ENCODE measurements around the gene CNMD. TPM values are rescaled to one million over a fixed set of nuclear protein-coding genes. Genes with fewer than 3 reads are reported as not detected.

Gene CNMD
- polyA plus RNA-seq, 1 donor (not counting 4 experiments of a cell fraction or from before 2014, with no cell fraction given) = not detected

DNA sequence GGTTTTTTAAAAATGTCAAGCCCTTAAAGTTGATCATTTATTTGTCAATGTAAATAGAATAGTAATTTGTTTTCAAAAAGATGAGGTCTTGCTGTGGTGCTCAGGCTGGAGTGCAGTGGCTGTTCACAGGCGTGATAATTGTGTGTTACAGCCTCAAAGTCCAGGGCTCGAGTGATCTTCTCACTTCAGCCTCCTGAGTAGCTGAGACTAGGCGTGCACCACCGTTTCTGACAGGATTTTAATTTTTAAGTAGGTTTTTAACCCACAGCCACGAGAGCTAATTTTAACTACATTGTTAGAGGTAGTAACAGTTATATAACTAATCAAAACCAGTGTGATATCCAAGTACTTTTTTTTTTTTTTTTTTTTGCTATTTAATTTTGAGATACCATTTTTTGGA lies 43.1 kb downstream of the CNMD start:
- TF ChIP-seq, protein P1, sequence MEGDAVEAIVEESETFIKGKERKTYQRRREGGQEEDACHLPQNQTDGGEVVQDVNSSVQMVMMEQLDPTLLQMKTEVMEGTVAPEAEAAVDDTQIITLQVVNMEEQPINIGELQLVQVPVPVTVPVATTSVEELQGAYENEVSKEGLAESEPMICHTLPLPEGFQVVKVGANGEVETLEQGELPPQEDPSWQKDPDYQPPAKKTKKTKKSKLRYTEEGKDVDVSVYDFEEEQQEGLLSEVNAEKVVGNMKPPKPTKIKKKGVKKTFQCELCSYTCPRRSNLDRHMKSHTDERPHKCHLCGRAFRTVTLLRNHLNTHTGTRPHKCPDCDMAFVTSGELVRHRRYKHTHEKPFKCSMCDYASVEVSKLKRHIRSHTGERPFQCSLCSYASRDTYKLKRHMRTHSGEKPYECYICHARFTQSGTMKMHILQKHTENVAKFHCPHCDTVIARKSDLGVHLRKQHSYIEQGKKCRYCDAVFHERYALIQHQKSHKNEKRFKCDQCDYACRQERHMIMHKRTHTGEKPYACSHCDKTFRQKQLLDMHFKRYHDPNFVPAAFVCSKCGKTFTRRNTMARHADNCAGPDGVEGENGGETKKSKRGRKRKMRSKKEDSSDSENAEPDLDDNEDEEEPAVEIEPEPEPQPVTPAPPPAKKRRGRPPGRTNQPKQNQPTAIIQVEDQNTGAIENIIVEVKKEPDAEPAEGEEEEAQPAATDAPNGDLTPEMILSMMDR (optimal IDR thresholded peaks at IDR 0.05 in 1 of 3, IDR thresholded peaks at IDR 0.05 in 1 of 3, conservative IDR thresholded peaks at IDR 0.05 in 1 of 3; ENCODE audit: extremely low read depth in 1 of 3, insufficient read depth in 2 of 3, low read length in 3 of 3) = no peak
- TF ChIP-seq EZH2 (IDR thresholded peaks at IDR 0.05; ENCODE audit: low read length) = no peak
- no peaks in the 10 kb centered on the region for H3K27me3 ChIP-seq (ENCODE audit: control insufficient read depth, extremely low read depth, insufficient read depth, low read length)
- H4K20me1 ChIP-seq (ENCODE audit: control insufficient read depth, extremely low read depth, insufficient read depth, low read length) = no peaks in the 10 kb centered on the region
- no peak overlapping the region for H3K9ac ChIP-seq (ENCODE audit: control insufficient read depth, extremely low read depth, insufficient read depth, low read length)
- no peak overlapping the region for H3K4me2 ChIP-seq (ENCODE audit: control insufficient read depth, extremely low read depth, insufficient read depth, low read depth, low read length)
- no peak overlapping the region for H3K4me3 ChIP-seq (ENCODE audit: control insufficient read depth in 2 of 3, extremely low read depth in 1 of 3, insufficient read depth in 2 of 3, low read depth in 1 of 3, low read length in 3 of 3)
- dilution Hi-C loops (cut with MboI; ENCODE audit: extremely low pct_ligation_motif_present, low sequenced_read_pairs) = no loop called here
- H3K9me3 ChIP-seq (ENCODE audit: control insufficient read depth, low read depth, low read length) = no peaks in the 10 kb centered on the region
- no peak overlapping the region for H2AFZ ChIP-seq (ENCODE audit: control insufficient read depth, low read length)
- no peak overlapping the region for H3K27ac ChIP-seq (ENCODE audit: control insufficient read depth, insufficient read depth, low read length)
- FAIRE-seq = no peak
- H3K79me2 ChIP-seq (ENCODE audit: control insufficient read depth, insufficient read depth, low read length) = no peaks in the 10 kb centered on the region
- H3K4me1 ChIP-seq (ENCODE audit: control insufficient read depth, extremely low read depth, insufficient read depth, low read length) = no peaks in the 10 kb centered on the region
- peaks cover 0 to 2% of the 10 kb centered on the region in 2 experiments for H3K36me3 ChIP-seq (ENCODE audit: control insufficient read depth in 2 of 2, extremely low read depth in 1 of 2, insufficient read depth in 2 of 2, low read length in 2 of 2)
- H3K9me1 ChIP-seq (ENCODE audit: control insufficient read depth, extremely low read depth, insufficient read depth, low read length) = no peaks in the 10 kb centered on the region
- DNase-seq (ENCODE audit: low read depth, low spot score) = no peak

DNA sequence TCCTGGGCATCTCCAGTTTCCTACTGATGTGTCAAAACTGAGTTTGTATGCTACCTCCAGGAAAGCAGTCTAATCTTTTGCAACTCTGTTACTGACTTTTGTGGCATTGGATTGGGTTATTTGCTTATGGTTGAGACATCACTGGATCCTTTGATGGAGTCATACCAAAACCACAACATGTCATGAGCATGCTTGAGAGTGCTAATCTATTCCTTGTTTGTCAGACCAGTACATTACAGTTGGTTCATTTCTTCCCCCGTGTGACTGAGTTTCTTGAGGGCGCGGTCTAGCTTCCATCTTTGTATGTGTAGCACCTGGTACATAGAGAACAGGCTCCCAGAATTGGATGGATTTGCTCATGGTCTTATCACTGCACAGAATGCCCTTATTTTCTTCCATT lies 43.8 kb downstream of the CNMD start:
- no peak overlapping the region for H3K4me3 ChIP-seq (ENCODE audit: control insufficient read depth in 2 of 3, extremely low read depth in 1 of 3, insufficient read depth in 2 of 3, low read depth in 1 of 3, low read length in 3 of 3)
- no peaks in the 10 kb centered on the region for H3K4me1 ChIP-seq (ENCODE audit: control insufficient read depth, extremely low read depth, insufficient read depth, low read length)
- H3K79me2 ChIP-seq (ENCODE audit: control insufficient read depth, insufficient read depth, low read length) = no peaks in the 10 kb centered on the region
- H2AFZ ChIP-seq (ENCODE audit: control insufficient read depth, low read length) = no peak overlapping the region
- dilution Hi-C loops (cut with MboI; ENCODE audit: extremely low pct_ligation_motif_present, low sequenced_read_pairs) = no loop called here
- TF ChIP-seq, protein P1 (optimal IDR thresholded peaks at IDR 0.05 in 1 of 3, IDR thresholded peaks at IDR 0.05 in 1 of 3, conservative IDR thresholded peaks at IDR 0.05 in 1 of 3; ENCODE audit: extremely low read depth in 1 of 3, insufficient read depth in 2 of 3, low read length in 3 of 3) = no peak
- TF ChIP-seq EZH2 (IDR thresholded peaks at IDR 0.05; ENCODE audit: low read length) = no peak
- H4K20me1 ChIP-seq (ENCODE audit: control insufficient read depth, extremely low read depth, insufficient read depth, low read length) = no peaks in the 10 kb centered on the region
- H3K9me3 ChIP-seq (ENCODE audit: control insufficient read depth, low read depth, low read length) = no peaks in the 10 kb centered on the region
- H3K27me3 ChIP-seq (ENCODE audit: control insufficient read depth, extremely low read depth, insufficient read depth, low read length) = no peaks in the 10 kb centered on the region
- no peak overlapping the region for H3K27ac ChIP-seq (ENCODE audit: control insufficient read depth, insufficient read depth, low read length)
- H3K9me1 ChIP-seq (ENCODE audit: control insufficient read depth, extremely low read depth, insufficient read depth, low read length) = no peaks in the 10 kb centered on the region
- no peak overlapping the region for H3K9ac ChIP-seq (ENCODE audit: control insufficient read depth, extremely low read depth, insufficient read depth, low read length)
- no peak for DNase-seq (ENCODE audit: low read depth, low spot score)
- H3K36me3 ChIP-seq (ENCODE audit: control insufficient read depth in 2 of 2, extremely low read depth in 1 of 2, insufficient read depth in 2 of 2, low read length in 2 of 2) = peaks cover 0 to 2% of the 10 kb centered on the region in 2 experiments
- FAIRE-seq = no peak
- no peak overlapping the region for H3K4me2 ChIP-seq (ENCODE audit: control insufficient read depth, extremely low read depth, insufficient read depth, low read depth, low read length)
